Fibroblast of pulmonary artery (primary cell): ENCODE data around the gene TRMT112.

Source experiments
- DNase-seq: peaks from one replicate; pipeline ENCODE4 v3.0.0-alpha.2; 2010; ENCODE audit warnings: low read depth
- H3K4me3 ChIP-seq: replicated peaks from 2 replicates; pipeline ENCODE4 v1.5.1; 2011; ENCODE audit warnings: low read depth, mild to moderate bottlenecking, control low read depth, low read length, moderate library complexity
- CTCF ChIP-seq: IDR thresholded peaks from 2 replicates; pipeline ENCODE4 v1.5.1; 2011; ENCODE audit warnings: mild to moderate bottlenecking, control low read depth, low read length, inconsistent platforms; ENCODE audit errors: missing control alignments

The TRMT112 gene

GRCh38 chr11:64292460-64293254, 24.7 kb downstream of the TRMT112 start:
- DNase-seq = no peak
- TF ChIP-seq CTCF = no peak
- H3K4me3 ChIP-seq = no peak overlapping the region

- DNase-seq = no peak
- H3K4me3 ChIP-seq = no peak overlapping the region
- TF ChIP-seq CTCF = no peak
These were observed 25.5 kb downstream of the TRMT112 start for GRCh38 chr11:64291752-64292459.

GRCh38 chr11:64291262-64291751, 26.1 kb downstream of the TRMT112 start, which contains the start of gene KCNK4:
Gene KCNK4 (plus strand): TSS chr11:64291302. CDS start chr11:64293019, 1,717 bp downstream.
- no peak for DNase-seq
- H3K4me3 ChIP-seq = no peak within 1 kb of the TSS
- no peak for TF ChIP-seq CTCF

GRCh38 chr11:64290352-64291261, 26.8 kb downstream of the TRMT112 start:
- no peak for DNase-seq
- no peak overlapping the region for H3K4me3 ChIP-seq
- no peak for TF ChIP-seq CTCF

GRCh38 chr11:64289002-64289564, 28.3 kb downstream of the TRMT112 start:
- H3K4me3 ChIP-seq = no peak overlapping the region
- no peak for TF ChIP-seq CTCF
- no peak for DNase-seq

- DNase-seq = no peak
- no peak overlapping the region for H3K4me3 ChIP-seq
- no peak for TF ChIP-seq CTCF
These were observed 29.0 kb downstream of the TRMT112 start for GRCh38 chr11:64288353-64288750.
